Rectal smooth muscle tissue (tissue), 1 donor: ENCODE data around the gene HES3.

Experiments used
- H3K27ac ChIP-seq: one replicate; pipeline ENCODE4 v1.7.0; 2013; ENCODE audit warnings: low read depth, low read length, inconsistent platforms
- H3K27me3 ChIP-seq: one replicate; pipeline ENCODE4 v1.7.0; 2013; ENCODE audit warnings: low read length; ENCODE audit not compliant: control insufficient read depth, insufficient read depth
- H3K36me3 ChIP-seq: one replicate; pipeline ENCODE4 v1.7.0; 2013; ENCODE audit warnings: low read length; ENCODE audit not compliant: control insufficient read depth, insufficient read depth
- H3K4me1 ChIP-seq: one replicate; pipeline ENCODE4 v1.7.0; 2013; ENCODE audit warnings: low read length; ENCODE audit not compliant: control insufficient read depth, insufficient read depth
- H3K4me3 ChIP-seq: one replicate; pipeline ENCODE4 v1.7.0; 2013; ENCODE audit warnings: low read length
- H3K9ac ChIP-seq: one replicate; pipeline ENCODE4 v1.7.0; 2013; ENCODE audit warnings: low read length

HES3 gene

GRCh38 chr1:6243993-6244392 lies at the start of gene HES3:
Gene HES3, plus strand, starts transcription at chr1:6244179. Its CDS starts 187 bp downstream, at chr1:6244366.
- no peak within 1 kb of the TSS for H3K27ac ChIP-seq
- H3K4me1 ChIP-seq: no peaks in the 10 kb centered on the region
- no peak within 1 kb of the TSS for H3K4me3 ChIP-seq
- peaks cover 53% of the 10 kb centered on the region for H3K27me3 ChIP-seq
- no peaks in the 10 kb centered on the region for H3K36me3 ChIP-seq
- no peak within 1 kb of the TSS for H3K9ac ChIP-seq

GRCh38 chr1:6197746-6198427 lies 46.1 kb upstream of the HES3 start:
- H3K27ac ChIP-seq: no peak overlapping the region
- no peaks in the 10 kb centered on the region for H3K27me3 ChIP-seq
- peak overlapping the region; percentile 69 for H3K4me3 ChIP-seq
- H3K4me1 ChIP-seq: peaks cover 16% of the 10 kb centered on the region
- H3K36me3 ChIP-seq: peaks cover 14% of the 10 kb centered on the region
- no peak overlapping the region for H3K9ac ChIP-seq

GRCh38 chr1:6198646-6199297 lies 45.2 kb upstream of the HES3 start:
- peak overlapping the region; percentile 69 for H3K4me3 ChIP-seq
- H3K27me3 ChIP-seq: no peaks in the 10 kb centered on the region
- H3K27ac ChIP-seq: peak overlapping the region; percentile 60
- H3K4me1 ChIP-seq: peaks cover 16% of the 10 kb centered on the region
- H3K36me3 ChIP-seq: peaks cover 10% of the 10 kb centered on the region
- peak overlapping the region; percentile 76 for H3K9ac ChIP-seq

GRCh38 chr1:6199298-6200187 lies 44.4 kb upstream of the HES3 start, which contains the start of gene RPL22:
Gene RPL22, minus strand, starts transcription at chr1:6199595. Its CDS starts 22 bp downstream, at chr1:6199573.
- Histone ChIP-seq H3K9ac (peak within 1 kb of the TSS; percentile 76), H3K4me1 (peaks cover 16% of the 10 kb centered on the region), H3K4me3 (peak within 1 kb of the TSS; percentile 69), H3K27ac (peak within 1 kb of the TSS; percentile 81), H3K27me3 (no peaks in the 10 kb centered on the region), H3K36me3 (peaks cover 6% of the 10 kb centered on the region)

- H3K4me3 ChIP-seq: peak overlapping the region; percentile 57
- no peak overlapping the region for H3K9ac ChIP-seq
- no peaks in the 10 kb centered on the region for H3K27me3 ChIP-seq
- H3K27ac ChIP-seq: peak overlapping the region; percentile 81
- H3K4me1 ChIP-seq: peaks cover 16% of the 10 kb centered on the region
- peaks cover 4% of the 10 kb centered on the region for H3K36me3 ChIP-seq
Observed at GRCh38 chr1:6200188-6200809, 43.7 kb upstream of the HES3 start.

GRCh38 chr1:6202256-6202655 lies 41.7 kb upstream of the HES3 start:
- no peak overlapping the region for H3K9ac ChIP-seq
- H3K36me3 ChIP-seq: no peaks in the 10 kb centered on the region
- no peak overlapping the region for H3K27ac ChIP-seq
- no peaks in the 10 kb centered on the region for H3K27me3 ChIP-seq
- peaks cover 16% of the 10 kb centered on the region for H3K4me1 ChIP-seq
- H3K4me3 ChIP-seq: no peak overlapping the region

GRCh38 chr1:6205849-6206519 lies 38.0 kb upstream of the HES3 start, which contains the start of gene RNF207:
Gene RNF207, plus strand, starts transcription at chr1:6206119. Its CDS starts 417 bp downstream, at chr1:6206536.
- no peaks in the 10 kb centered on the region for H3K4me1 ChIP-seq
- peak within 1 kb of the TSS; percentile 77 for H3K4me3 ChIP-seq
- H3K27me3 ChIP-seq: no peaks in the 10 kb centered on the region
- H3K9ac ChIP-seq: peak within 1 kb of the TSS; percentile 40
- peak within 1 kb of the TSS; percentile 63 for H3K27ac ChIP-seq
- no peaks in the 10 kb centered on the region for H3K36me3 ChIP-seq

- Histone ChIP-seq H3K4me1 (no peaks in the 10 kb centered on the region), H3K9ac (no peak overlapping the region), H3K4me3 (peak overlapping the region; percentile 77), H3K27ac (peak overlapping the region; percentile 51), H3K36me3 (no peaks in the 10 kb centered on the region), H3K27me3 (no peaks in the 10 kb centered on the region)
Observed at GRCh38 chr1:6206520-6206855, 37.5 kb upstream of the HES3 start.

GRCh38 chr1:6207075-6207885 lies 36.7 kb upstream of the HES3 start:
- Histone ChIP-seq H3K27ac (no peak overlapping the region), H3K9ac (no peak overlapping the region), H3K36me3 (no peaks in the 10 kb centered on the region), H3K4me1 (no peaks in the 10 kb centered on the region), H3K4me3 (no peak overlapping the region), H3K27me3 (no peaks in the 10 kb centered on the region)

- Histone ChIP-seq H3K36me3 (no peaks in the 10 kb centered on the region), H3K27me3 (no peaks in the 10 kb centered on the region), H3K27ac (no peak overlapping the region), H3K9ac (no peak overlapping the region), H3K4me1 (no peaks in the 10 kb centered on the region), H3K4me3 (no peak overlapping the region)
Observed at GRCh38 chr1:6207921-6208320, 36.1 kb upstream of the HES3 start.
